ENCODE data around the gene G6PC2.

- no peak for TF ChIP-seq POLR2AphosphoS5 (IDR thresholded peaks at IDR 0.05; ENCODE audit: low read depth, low read length)
- no peak for TF ChIP-seq SIN3A (IDR thresholded peaks at IDR 0.05; ENCODE audit: borderline replicate concordance, insufficient read depth, low read length)
- TF ChIP-seq, protein P1, sequence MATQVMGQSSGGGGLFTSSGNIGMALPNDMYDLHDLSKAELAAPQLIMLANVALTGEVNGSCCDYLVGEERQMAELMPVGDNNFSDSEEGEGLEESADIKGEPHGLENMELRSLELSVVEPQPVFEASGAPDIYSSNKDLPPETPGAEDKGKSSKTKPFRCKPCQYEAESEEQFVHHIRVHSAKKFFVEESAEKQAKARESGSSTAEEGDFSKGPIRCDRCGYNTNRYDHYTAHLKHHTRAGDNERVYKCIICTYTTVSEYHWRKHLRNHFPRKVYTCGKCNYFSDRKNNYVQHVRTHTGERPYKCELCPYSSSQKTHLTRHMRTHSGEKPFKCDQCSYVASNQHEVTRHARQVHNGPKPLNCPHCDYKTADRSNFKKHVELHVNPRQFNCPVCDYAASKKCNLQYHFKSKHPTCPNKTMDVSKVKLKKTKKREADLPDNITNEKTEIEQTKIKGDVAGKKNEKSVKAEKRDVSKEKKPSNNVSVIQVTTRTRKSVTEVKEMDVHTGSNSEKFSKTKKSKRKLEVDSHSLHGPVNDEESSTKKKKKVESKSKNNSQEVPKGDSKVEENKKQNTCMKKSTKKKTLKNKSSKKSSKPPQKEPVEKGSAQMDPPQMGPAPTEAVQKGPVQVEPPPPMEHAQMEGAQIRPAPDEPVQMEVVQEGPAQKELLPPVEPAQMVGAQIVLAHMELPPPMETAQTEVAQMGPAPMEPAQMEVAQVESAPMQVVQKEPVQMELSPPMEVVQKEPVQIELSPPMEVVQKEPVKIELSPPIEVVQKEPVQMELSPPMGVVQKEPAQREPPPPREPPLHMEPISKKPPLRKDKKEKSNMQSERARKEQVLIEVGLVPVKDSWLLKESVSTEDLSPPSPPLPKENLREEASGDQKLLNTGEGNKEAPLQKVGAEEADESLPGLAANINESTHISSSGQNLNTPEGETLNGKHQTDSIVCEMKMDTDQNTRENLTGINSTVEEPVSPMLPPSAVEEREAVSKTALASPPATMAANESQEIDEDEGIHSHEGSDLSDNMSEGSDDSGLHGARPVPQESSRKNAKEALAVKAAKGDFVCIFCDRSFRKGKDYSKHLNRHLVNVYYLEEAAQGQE (IDR thresholded peaks at IDR 0.05; ENCODE audit: insufficient read depth in 1 of 2, low read depth in 2 of 2, low read length in 2 of 2) = no peak
- no peak for TF ChIP-seq TAF1 (IDR thresholded peaks at IDR 0.05; ENCODE audit: borderline replicate concordance, insufficient read depth, low read length)
- no peak for TF ChIP-seq FOXP2 (optimal IDR thresholded peaks at IDR 0.05; ENCODE audit: borderline replicate concordance, extremely low read depth, extremely low read length, insufficient read depth)
These were observed at the start of gene G6PC2 for GRCh38 chr2:168901003-168901402.
